ENCODE measurements around the gene RHEX.
"Not testable (repeated sequence)": the region's sequence is repeated elsewhere in the genome, so short reads cannot be mapped to it uniquely, and the experiment has no call there.

RHEX gene

DNA sequence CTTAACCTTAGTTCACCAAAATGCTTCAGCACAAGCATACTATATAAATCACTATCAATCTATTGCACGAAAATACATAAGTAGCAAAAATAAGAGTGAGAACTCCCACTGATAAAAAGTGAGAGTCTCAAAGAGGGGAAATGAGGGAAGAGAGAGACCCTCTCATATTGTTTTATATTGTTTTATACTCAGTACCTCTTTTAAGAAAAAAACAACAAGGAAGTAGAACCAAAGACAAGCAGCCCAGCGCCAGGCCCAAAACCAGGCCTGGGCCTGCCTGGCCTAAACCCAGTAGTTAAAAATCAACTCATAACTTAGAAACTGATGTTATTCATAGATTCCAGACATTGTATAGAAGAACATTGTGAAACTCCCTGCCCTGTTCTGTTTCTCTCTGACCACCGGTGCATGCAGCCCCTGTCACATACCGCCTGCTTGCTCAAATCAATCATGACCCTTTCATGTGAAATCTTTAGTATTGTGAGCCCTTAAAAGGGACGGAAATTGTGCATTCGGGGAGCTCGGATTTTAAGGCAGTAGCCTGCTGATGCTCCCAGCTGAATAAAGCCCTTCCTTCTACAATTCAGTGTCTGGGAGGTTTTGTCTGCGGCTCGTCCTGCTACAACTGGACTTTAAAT, 5.4 kb downstream of the RHEX start:
- DNase-seq (ENCODE audit: low spot score), result not testable (repeated sequence)
- peak; percentile 87 for FAIRE-seq

GRCh38 chr1:206058927-206059292, 5.9 kb downstream of the RHEX start:
- no peak for DNase-seq (ENCODE audit: low spot score)
- FAIRE-seq, result no peak

GRCh38 chr1:206059355-206059915, 6.5 kb downstream of the RHEX start:
- no peak for FAIRE-seq

DNA sequence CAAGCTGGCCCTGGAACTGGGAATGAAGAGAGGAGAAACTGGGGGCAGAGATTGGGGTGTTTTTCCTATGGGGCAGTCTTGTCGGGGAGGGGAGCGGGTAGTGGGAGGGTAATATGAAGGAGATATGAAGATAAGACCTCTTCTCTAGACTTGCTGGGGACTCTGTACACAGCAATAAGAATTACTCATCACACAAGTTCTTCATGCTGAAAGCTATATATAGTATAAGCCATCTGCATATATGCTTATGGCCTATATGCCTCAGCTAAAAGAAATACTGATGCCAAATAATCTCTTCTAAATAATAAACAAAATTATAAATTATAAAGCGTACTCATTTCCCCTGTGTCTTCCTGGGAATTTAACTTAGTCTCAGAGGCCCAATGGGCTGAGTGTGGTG, 7.9 kb downstream of the RHEX start:
- no peak for FAIRE-seq
- DNase-seq (ENCODE audit: low spot score), result no peak

More at GRCh38 chr1:206059355-206059915, 6.5 kb downstream of the RHEX start:
- DNase-seq (ENCODE audit: low spot score), result no peak

DNA sequence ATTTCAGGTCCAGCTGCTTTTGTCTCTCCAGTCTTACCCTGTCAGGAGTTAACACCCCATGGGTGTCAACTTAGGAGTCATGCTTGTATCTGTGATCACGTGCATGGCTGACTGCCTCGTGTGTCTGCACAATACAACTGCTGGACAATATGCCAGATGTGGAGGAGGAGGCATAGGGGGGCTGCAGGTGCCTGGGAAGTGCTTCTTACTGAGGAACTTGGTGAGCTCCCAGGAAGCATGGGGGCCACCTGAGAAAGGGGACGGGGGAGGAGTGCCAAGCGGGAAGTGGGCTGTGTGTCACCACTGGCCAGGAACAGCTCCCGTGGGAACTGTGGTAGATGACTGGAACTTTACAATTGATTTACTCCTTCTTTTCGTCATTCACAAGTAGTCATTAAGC, 9.5 kb downstream of the RHEX start:
- DNase-seq (ENCODE audit: low spot score) (peak; percentile 41), FAIRE-seq (no peak)

DNA sequence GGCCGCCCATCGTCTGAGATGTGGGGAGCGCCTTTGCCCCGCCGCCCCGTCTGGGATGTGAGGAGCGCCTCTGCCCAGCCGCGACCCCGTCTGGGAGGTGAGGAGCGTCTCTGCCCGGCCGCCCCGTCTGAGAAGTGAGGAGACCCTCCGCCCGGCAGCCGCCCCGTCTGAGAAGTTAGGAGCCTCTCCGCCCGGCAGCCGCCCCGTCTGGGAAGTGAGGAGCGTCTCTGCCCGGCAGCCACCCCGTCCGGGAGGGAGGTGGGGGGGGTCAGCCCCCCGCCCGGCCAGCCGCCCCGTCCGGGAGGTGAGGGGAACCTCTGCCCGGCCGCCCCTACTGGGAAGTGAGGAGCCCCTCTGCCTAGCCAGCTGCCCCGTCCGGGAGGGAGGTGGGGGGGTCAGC, 11.0 kb downstream of the RHEX start:
- not testable (repeated sequence) for FAIRE-seq; DNase-seq (ENCODE audit: low spot score)

DNA sequence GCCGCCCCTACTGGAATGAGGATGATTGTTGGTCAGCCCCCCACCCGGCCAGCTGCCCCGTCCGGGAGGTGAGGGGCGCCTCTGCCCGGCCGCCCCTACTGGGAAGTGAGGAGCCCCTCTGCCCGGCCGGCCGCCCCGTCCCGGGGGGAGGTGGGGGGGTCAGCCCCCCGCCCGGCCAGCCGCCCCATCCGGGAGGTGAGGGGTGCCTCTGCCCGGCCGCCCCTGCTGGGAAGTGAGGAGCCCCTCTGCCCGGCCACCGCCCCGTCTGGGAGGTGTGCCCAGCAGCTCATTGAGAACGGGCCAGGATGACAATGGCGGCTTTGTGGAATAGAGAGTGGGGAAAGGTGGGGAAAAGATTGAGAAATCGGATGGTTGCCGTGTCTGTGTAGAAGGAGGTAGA, 11.5 kb downstream of the RHEX start:
- DNase-seq (ENCODE audit: low spot score); FAIRE-seq: not testable (repeated sequence)

DNA sequence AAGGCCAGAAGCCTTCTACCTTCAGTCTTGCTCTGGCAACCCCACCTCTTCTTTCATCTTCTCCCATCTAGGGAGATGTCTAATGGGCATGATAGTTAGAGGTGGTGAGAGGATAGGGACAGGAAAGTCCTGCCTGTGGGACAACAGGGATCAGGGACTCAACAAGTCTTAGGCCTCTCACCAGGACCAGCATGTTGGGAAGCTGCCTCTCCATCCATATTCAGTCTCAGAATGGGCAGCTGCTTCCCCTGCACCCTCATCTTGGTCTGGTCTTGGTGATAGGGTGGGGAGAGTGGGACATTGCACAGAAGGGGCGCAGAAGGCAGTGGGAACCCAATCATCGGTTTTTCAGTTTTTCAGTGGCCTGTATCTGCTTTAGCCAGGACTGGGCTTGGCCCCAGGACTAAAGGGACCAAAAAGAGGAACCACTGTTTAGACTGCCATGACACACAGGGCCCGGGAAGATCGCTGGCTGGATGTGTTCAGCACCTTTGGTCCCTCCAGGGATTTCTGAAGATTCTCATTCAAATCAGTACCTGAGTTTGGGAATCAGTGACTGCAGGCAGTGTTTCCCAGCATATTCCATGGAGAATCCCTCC, 12.7 kb downstream of the RHEX start:
- FAIRE-seq (no peak), DNase-seq (ENCODE audit: low spot score) (no peak)

- FAIRE-seq (no peak), DNase-seq (ENCODE audit: low spot score) (no peak)
Observed at GRCh38 chr1:206066479-206067171, 13.7 kb downstream of the RHEX start.

GRCh38 chr1:206067486-206068227, 14.7 kb downstream of the RHEX start:
- FAIRE-seq (no peak), DNase-seq (ENCODE audit: low spot score) (no peak)

- no peak for FAIRE-seq
- DNase-seq (ENCODE audit: low spot score), result no peak
Observed at GRCh38 chr1:206068314-206068713, 15.3 kb downstream of the RHEX start.

- no peak for FAIRE-seq
- no peak for DNase-seq (ENCODE audit: low spot score)
Observed at GRCh38 chr1:206070627-206071304, 17.8 kb downstream of the RHEX start.

DNA sequence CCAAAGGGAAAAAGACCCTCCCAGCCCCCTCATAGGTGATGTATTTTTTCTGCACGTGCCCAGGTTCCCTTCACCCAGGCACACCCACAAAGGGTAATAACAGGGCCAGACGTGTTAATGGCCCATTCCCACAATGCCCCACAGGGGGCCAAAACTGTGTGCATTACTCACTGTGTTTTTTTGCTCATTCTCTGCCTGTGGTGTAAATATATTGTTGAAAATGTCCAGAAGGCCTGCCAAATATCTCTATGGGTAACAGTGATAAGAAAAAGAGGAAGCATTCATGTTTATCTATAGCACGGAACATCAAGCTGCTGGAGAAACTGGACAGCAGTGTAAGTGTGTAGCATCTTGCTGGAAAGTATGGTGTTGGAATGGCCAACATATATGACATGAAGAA, 21.9 kb downstream of the RHEX start:
- DNase-seq (ENCODE audit: low spot score) (no peak), FAIRE-seq (no peak)

DNA sequence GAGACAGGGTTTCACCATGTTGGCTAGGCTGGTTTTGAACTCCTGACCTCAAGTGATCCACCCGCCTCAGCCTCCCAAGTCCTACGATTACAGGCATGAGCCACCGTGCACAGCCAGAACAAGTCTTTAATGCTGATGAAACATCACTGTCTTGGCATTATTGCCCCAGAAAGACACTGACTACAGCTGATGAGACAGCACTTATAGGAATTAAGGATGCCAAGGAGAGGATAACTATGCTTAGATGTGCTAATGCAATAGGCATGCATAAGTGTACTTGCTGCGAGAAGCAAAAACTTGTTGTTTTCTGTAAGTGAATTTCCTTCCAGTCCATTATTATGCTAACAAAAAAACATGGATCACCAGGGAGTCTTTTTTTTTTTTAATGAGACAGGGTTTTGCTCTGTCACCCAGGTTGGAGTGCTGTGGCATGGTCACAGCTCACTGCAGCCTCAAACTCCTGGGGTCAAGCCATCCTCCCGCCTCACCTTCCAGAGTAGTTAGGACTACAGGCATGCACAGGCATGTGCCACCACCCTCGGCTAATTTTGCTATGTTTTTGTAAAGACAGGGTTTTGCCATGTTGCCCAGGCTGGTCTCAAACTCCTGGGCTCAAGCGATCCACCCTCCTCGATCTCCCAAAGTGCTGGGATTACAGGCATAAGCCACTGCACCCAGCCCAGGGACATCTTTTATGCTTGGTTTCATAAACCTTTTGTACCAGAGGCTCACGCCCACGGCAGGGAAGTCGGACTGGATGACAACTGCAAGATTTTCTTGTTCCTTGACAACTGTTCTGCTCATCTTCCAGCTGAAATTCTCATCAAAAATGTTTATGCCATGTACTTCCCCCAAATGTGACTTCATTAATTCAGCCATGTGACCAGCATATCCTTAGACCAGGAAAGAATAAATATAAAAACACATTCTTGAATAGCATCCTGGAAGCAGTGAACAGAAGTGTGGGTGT, 23.1 kb downstream of the RHEX start:
- no peak for DNase-seq (ENCODE audit: low spot score)
- no peak for FAIRE-seq

DNA sequence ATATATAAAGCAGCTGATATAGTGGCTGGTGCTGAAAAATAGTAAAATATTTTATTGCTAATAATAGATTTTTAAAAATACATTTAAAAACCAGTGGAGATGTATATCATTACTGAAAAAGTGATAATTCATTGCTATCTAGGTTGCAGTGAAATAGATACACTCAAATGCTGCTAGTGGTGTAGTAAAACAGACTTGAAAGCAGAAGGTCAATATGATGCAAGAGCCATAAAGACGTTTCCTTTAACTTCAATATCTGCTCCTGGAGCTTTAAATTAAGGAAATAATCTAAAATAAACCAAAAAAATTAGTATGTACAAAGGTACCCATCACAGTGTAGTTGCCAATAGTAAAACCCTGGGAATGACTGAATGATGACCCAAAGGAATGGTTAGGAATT, 26.2 kb downstream of the RHEX start:
- no peak for DNase-seq (ENCODE audit: low spot score)

DNA sequence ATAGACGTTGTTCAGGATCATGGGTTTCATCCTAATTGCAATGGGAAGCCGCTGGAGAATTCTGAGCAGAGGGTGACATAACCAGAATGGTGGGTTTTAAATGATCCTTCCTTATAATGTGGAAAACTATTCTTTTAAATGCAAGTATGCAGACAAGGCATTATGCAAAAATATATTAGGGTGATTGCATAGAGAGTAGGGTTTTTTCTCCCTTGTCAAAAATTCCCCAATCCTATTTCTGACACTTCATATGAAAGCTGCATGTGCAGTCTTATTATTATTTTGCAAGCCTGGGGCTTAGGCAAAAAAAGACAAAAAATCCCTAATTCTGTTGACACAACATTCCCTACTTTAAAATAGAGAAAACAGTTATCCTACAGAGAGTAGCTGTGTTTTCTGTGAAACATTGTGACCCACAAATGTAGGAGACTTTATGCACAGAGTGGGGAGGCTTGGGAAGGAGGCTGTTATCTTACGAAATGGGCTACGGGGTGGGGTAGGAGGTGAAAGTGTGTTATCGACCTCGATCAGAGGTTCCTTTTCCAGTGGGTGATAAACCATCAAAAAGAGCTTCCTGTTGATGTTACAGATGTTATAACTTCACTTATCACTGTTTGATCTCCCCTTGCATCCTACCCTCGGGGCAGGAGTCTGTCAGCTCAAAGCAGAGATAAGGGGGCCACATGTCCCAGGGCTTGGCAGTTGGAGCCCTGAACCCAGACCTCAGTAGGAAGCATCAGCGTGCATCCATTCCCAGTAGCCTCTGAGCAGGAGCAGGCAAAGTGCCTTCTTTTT, 27.2 kb downstream of the RHEX start:
- DNase-seq (ENCODE audit: low spot score) (no peak), FAIRE-seq (no peak)

More for the DNA sequence above, 26.2 kb downstream of the RHEX start:
- FAIRE-seq, result no peak

DNA sequence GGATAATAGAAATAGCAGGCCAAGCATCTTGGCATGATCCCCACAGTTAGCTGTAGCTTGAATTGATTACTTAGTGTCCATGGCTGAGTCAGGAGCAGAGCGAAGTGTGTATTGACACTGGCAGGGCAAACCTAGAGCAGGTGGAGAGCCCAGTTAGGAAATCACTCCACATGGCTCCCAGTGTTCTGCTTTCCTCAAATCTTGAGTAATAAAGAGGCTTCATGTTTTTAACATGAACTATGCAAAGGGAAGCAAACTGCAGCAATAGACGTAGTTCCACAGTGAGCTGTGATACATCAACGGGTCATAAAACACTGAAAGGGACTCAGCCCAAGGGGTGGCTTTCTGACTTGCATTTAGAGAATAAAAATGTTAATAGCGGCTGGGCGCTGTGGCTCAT, 28.9 kb downstream of the RHEX start:
- no peak for FAIRE-seq
- DNase-seq (ENCODE audit: low spot score), result no peak

DNA sequence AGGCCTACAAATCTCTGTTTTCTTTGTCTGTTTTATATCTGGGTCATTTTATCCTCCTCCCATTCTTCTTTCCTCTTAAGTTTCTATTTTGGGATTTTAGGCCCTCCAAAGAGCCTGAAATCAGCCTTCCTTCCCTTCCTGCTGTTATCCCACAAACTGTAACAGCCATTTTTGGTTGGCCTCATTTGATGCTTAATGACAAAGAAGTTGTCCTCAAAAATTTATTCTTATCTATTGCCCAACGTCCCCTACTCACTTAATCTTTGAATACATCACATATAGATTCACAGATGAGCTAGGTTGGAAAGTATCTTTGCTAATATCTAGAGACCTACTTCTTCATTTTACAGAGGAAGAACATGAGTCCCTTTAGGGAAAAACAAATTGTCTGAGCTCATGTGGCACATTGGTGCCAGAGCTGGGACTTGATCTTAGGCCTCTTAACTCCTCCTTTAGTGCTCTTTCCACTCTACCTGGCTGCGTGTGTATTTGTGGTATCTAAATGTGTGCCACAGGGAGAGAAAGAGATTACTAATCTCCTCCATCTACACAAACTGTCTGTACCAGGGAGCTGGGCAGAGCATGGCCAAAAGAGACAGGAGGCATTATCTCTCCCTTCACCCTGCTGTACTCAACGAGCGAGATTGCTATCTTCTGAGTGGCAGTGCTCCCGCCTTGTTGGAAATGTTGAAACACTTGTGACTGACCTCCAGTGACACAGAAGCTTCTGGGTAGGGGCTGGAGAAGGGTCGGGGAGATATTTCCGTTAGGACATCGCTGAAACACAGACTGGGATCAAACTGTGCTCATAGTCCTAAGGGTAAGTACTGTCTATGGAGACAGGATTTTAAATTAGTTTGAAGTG, 30.1 kb downstream of the RHEX start:
- FAIRE-seq, result no peak

More for the DNA sequence above, 30.1 kb downstream of the RHEX start:
- DNase-seq (ENCODE audit: low spot score), result no peak
